MCF 10A (cell line): ENCODE measurements around the gene ADAMTS16. TPM values are rescaled to one million over a fixed set of nuclear protein-coding genes. Genes with fewer than 3 reads are reported as not detected.

ENCODE experiments used
- BruUV-seq: library from RNA; stranded (reverse); fragments of 400-500 nt; replicated peaks from 2 replicates; lab custom pipeline; 2021; lab: Mats Ljungman, UMichigan
- CTCF ChIA-PET: fragments of 300-600 bp; sonication (Branson Sonifier 250); formaldehyde crosslinking; extraction: SDS; loops from one replicate; lab custom pipeline; 2021; ENCODE audit warnings: antibody characterized with exemption, inconsistent platforms; lab: Yijun Ruan, JAX
- POLR2A ChIA-PET: fragments of 300-600, 350-650 bp; sonication (Branson Sonifier 250); formaldehyde crosslinking; extraction: SDS; loops from one replicate; lab custom pipeline; 2020; ENCODE audit warnings: antibody characterized with exemption, inconsistent platforms; lab: Yijun Ruan, JAX
- DNase-seq: peaks from one replicate; pipeline ENCODE4 v3.0.0-alpha.2; 2018; ENCODE audit not compliant: unreplicated experiment
- H3K27ac Mint-ChIP-seq: one replicate; pipeline ENCODE4 v1.8.0; 2022; ENCODE audit warnings: mild to moderate bottlenecking, low read depth, mixed read lengths; ENCODE audit not compliant: unreplicated experiment
- H3K27me3 Mint-ChIP-seq: one replicate; pipeline ENCODE4 v1.8.0; 2022; ENCODE audit warnings: mixed read lengths; ENCODE audit not compliant: insufficient read depth, unreplicated experiment
- H3K36me3 Mint-ChIP-seq: one replicate; pipeline ENCODE4 v1.8.0; 2022; ENCODE audit warnings: mild to moderate bottlenecking, moderate library complexity, mixed read lengths; ENCODE audit not compliant: insufficient read depth, unreplicated experiment
- H3K4me1 Mint-ChIP-seq: one replicate; pipeline ENCODE4 v1.8.0; 2022; ENCODE audit warnings: mixed read lengths; ENCODE audit not compliant: insufficient read depth, unreplicated experiment
- H3K4me3 Mint-ChIP-seq: one replicate; pipeline ENCODE4 v1.8.0; 2022; ENCODE audit warnings: mild to moderate bottlenecking, moderate library complexity, mixed read lengths; ENCODE audit not compliant: unreplicated experiment
- H3K9me3 Mint-ChIP-seq: one replicate; pipeline ENCODE4 v1.8.0; 2022; ENCODE audit warnings: mixed read lengths; ENCODE audit not compliant: unreplicated experiment
- intact Hi-C: fragments of 100-400 bp; cut with micrococcal nuclease; formaldehyde crosslinking; loops from 2 replicates; pipeline ENCODE4 v1.14.1; 2022
- total RNA-seq: library from RNA; stranded (reverse); gene quantifications from 2 replicates; pipeline ENCODE4 v1.2.3, GENCODE V29; 2022
- TF ChIP-seq, protein P1 (sequence below): fragments of 200-600 bp; IDR thresholded peaks from one replicate; pipeline ENCODE4 v1.8.0; 2022; ENCODE audit warnings: antibody characterized with exemption, mild to moderate bottlenecking; ENCODE audit not compliant: unreplicated experiment

ADAMTS16 gene
- total RNA-seq, 1 experiment from 2014 or later, result not detected

GRCh38 chr5:5202321-5202720 is 62.2 kb downstream of the ADAMTS16 start:
- POLR2A ChIA-PET, result interaction anchor here (1.3 kb wide), 1 partner anchor 10 kb away, joined by 3 read pairs; no protein-coding TSS in a partner anchor
- Mint-ChIP-seq H3K27ac (no peak overlapping the region), H3K9me3 (no peaks in the 10 kb centered on the region), H3K27me3 (no peaks in the 10 kb centered on the region), H3K4me1 (no peaks in the 10 kb centered on the region), H3K4me3 (no peak overlapping the region), H3K36me3 (no peaks in the 10 kb centered on the region)
- TF ChIP-seq, protein P1, sequence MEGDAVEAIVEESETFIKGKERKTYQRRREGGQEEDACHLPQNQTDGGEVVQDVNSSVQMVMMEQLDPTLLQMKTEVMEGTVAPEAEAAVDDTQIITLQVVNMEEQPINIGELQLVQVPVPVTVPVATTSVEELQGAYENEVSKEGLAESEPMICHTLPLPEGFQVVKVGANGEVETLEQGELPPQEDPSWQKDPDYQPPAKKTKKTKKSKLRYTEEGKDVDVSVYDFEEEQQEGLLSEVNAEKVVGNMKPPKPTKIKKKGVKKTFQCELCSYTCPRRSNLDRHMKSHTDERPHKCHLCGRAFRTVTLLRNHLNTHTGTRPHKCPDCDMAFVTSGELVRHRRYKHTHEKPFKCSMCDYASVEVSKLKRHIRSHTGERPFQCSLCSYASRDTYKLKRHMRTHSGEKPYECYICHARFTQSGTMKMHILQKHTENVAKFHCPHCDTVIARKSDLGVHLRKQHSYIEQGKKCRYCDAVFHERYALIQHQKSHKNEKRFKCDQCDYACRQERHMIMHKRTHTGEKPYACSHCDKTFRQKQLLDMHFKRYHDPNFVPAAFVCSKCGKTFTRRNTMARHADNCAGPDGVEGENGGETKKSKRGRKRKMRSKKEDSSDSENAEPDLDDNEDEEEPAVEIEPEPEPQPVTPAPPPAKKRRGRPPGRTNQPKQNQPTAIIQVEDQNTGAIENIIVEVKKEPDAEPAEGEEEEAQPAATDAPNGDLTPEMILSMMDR, result no peak
- intact Hi-C loops, result no loop called here
- CTCF ChIA-PET, result interaction anchor here (0.6 kb wide), 1 partner anchor 145 kb away, joined by 5 read pairs; no protein-coding TSS in a partner anchor
- no peak for DNase-seq
- no TSS peak for BruUV-seq

DNA sequence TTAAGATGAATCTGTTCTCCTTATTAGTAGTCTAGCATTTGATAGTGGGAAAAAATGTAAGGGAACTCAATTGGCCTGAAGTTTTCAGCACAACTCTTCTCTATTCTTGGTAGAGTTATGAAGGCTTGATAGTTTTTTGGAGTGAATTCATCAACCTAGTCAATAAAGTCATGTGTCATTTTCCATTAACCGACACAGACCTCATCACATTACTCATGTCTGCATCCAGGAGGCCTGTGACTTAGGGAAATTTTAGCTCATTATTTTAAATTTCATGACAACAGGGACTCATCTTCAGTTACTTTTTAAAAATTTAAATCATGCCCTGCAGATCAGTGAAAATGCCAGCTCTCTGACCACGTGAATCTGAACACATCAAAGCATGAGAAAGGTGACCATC is 63.3 kb downstream of the ADAMTS16 start:
- no peak overlapping the region for H3K27ac Mint-ChIP-seq
- TF ChIP-seq, protein P1, result no peak
- no peak overlapping the region for H3K4me3 Mint-ChIP-seq
- H3K27me3 Mint-ChIP-seq, result no peaks in the 10 kb centered on the region
- ChIA-PET POLR2A (no interaction called here), CTCF (interaction anchor here (0.6 kb wide), 1 partner anchor 1639 kb away, joined by 3 read pairs; no protein-coding TSS in a partner anchor)
- H3K36me3 Mint-ChIP-seq, result no peaks in the 10 kb centered on the region
- H3K4me1 Mint-ChIP-seq, result no peaks in the 10 kb centered on the region
- no TSS peak for BruUV-seq
- DNase-seq, result no peak
- intact Hi-C loops, result no loop called here
- no peaks in the 10 kb centered on the region for H3K9me3 Mint-ChIP-seq

DNA sequence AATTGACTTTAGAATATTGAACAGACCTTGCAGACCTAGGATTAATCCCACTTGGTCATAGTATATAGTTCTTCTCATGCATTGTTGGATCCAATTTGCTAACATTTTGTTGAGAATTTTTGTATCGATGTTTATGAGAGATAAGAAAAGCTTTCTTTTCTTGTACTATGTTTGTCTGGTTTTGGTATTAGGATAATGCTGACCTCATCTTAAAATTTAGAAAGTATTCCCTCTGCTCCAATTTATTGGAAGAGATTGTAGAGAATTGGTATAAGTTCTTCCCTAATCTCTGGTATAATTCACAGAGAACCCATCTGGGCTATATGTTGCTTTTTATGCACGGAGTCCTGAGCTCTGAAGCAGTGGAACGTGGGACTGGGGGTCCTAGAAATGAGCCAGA is 67.7 kb downstream of the ADAMTS16 start:
- Mint-ChIP-seq H3K4me3 (no peak overlapping the region), H3K4me1 (peaks cover 5% of the 10 kb centered on the region), H3K27ac (no peak overlapping the region), H3K27me3 (peaks cover 12% of the 10 kb centered on the region), H3K9me3 (no peaks in the 10 kb centered on the region), H3K36me3 (no peaks in the 10 kb centered on the region)
- BruUV-seq, result no TSS peak
- CTCF ChIA-PET, result no interaction called here
- intact Hi-C loops, result no loop called here
- TF ChIP-seq, protein P1, result no peak
- no peak for DNase-seq
- POLR2A ChIA-PET, result no interaction called here

- BruUV-seq, result no TSS peak
- CTCF ChIA-PET, result interaction anchor here (1.1 to 1.4 kb wide), 2 partner anchors 210 to 329 kb away, joined by 3 to 4 read pairs; no protein-coding TSS in a partner anchor
- intact Hi-C loops, result no loop called here
- no peaks in the 10 kb centered on the region for H3K36me3 Mint-ChIP-seq
- no peaks in the 10 kb centered on the region for H3K9me3 Mint-ChIP-seq
- H3K4me3 Mint-ChIP-seq, result no peak overlapping the region
- DNase-seq, result peak; percentile 33
- H3K4me1 Mint-ChIP-seq, result peaks cover 5% of the 10 kb centered on the region
- TF ChIP-seq, protein P1, result no peak
- no peak overlapping the region for H3K27ac Mint-ChIP-seq
- POLR2A ChIA-PET, result no interaction called here
- peaks cover 12% of the 10 kb centered on the region for H3K27me3 Mint-ChIP-seq
Observed at GRCh38 chr5:5209089-5209488, 69.0 kb downstream of the ADAMTS16 start.
